ENCODE measurements around the gene CDK17.

DNA sequence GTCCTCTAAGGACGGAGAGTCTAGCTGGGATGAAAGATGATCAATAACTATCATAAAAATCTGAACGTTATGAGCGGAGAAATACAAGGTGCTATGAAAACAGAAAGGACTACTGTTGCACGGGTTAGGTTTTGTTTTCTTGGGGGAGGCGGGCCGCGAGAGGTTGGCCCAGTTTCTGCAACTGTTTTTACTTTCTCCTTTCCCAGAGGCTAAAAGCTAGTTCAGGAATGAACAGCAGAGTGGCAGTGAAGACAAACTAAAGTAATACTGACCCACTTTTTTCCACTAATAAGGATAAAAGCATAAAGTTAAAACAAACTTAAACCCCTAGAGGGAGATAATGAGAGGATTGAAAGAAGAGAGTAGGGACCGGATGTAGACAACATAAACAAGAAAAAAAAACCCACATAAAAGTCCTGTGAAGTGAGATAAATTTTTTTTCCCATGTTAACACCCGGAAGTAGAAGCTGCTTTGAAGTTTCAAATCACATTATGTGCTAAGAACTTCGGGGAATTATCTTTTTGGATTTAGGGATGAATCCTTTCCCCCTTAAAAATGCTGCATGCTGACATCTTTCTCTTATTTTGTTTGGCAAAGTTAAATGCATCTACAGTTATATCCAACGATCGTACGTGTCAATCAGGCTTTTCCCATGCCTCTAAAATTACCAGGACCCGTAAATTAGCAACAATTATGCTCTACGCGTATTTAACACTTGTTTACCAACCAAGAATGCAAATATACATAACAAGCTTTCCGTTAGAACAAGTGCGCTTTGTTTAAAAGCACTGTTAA is 1.0 kb upstream of the CDK17 start:
- TF ChIP-seq YY1 (IDR thresholded peaks at IDR 0.05; ENCODE audit: insufficient read depth, insufficient read length): no peak
- no peak for TF ChIP-seq ZNF274 (IDR thresholded peaks at IDR 0.05; ENCODE audit: low read depth, low read length)

Measured in NT2/D1 (cell line).